ENCODE data around the gene DPY19L3.
"Not testable (repeated sequence)": the region's sequence is repeated elsewhere in the genome, so short reads cannot be mapped to it uniquely, and the experiment has no call there.

The DPY19L3 gene

DNA sequence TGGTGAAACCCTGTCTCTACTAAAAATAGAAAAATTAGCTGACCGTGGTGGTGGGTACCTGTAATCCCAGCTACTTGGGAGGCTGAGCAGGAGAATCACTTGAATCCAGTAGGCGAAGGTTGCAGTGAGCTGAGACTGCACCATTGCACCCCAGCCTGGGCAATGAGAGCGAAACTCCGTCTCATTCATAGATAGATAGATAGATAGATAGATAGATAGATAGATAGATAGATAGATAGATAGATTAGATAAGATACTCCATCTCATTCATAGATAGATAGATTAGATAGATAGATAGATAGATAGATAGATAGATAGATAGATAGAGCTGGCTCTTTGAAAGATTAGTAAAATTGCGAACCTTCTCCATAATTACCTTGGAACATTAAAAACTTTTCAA is 42.0 kb downstream of the DPY19L3 start:
- not testable (repeated sequence) for DNase-seq

DNA sequence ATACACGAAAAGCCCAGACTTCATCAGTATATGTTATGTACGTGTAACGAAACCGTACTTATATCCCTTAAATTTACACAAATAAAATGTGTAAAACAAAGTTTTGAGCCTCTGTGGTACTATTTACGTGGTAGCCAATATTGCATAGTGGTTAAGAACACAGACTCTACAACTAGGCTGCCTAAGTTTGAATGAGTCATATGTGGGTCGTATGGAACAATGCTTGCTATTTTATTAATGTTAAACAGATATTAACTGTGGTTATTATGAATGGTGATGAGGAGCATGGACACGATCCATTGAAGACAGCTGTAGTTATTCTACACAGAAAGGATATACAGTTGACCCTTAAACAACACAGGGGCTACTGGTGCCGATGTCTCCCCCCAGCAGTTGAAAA is 42.5 kb downstream of the DPY19L3 start:
- DNase-seq = no peak

DNA sequence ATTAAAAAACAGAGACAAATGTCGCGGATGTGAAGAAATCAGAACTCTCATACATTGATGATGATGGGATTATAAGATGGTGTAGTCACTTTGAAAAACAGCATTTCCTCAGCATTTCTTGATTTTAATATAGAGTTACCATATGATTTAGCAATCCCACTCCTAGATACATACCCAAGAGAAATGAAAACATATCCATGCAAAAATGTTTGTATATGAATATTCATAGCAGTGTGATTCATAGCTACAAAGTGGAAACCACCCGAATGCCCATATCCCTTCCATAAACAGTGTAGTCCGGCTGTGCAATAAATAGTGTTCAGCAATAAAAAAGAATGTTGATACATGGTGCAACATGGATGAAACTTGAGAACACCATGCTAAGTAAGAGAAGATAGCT is 44.6 kb downstream of the DPY19L3 start:
- DNase-seq = no peak

DNA sequence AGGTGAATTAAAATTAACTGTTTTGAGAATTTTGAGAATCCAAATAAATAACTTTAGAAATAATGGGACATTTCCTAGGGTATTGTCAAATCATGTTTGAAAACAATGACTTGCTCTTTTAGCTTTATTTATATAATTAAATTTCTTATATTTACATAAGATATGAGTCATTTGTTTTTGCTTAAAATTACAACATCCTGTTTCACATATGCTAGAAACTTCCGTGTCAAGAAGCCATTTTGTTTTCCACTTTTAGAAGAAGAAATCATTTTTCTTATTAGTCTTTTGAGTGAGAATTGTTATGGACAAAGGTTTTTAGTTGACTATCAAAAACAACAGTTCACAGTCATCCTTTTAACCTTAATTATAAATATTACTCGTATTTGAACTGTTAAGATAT is 48.2 kb downstream of the DPY19L3 start:
- DNase-seq = no peak

DNA sequence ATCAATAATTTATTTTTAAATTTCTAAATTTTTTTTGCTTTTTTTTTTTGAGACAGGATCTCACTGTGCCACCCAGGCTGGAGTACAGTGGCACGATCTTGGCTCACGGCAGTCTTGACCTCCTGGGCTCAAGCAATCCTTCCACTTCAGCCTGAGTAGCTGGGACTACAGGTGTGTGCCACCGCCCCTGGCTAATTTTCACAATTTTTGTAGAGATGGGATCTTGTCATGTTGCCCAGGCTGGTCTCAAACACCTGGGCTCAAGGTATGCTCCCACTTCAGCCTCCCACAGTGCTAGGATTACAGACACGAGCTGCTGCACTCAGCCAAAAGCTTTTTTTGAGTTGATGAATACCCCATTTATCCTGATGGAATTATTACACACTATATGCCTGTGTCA is 50.8 kb downstream of the DPY19L3 start:
- DNase-seq = no peak

DNA sequence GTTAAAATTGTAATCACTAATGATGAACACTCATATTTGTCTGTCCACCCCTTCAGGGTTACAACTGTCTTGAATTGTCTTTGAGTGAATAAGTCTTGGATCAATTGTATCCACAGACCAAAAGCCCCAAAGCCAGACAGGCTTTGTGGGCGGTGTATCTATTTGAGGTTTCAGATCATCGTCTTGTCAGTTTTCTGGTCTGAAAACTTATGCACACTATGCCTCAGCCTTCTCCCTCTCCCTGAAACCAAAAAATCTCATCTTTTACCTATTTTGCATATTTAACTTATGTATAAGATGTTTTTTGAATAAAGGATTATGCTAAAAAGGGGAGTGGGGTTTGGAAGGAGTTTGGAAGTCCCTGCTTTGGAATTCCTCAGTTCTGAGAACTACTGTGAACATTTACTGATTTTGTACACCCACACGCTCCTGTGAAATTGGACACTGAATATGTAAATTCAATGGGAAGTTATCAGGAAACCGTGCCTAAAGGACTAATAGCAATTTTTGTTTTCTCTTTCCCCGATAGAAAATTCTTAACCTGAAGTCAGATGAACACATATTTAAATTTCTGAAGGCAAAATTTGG is 52.1 kb downstream of the DPY19L3 start:
- no peak for DNase-seq

DNA sequence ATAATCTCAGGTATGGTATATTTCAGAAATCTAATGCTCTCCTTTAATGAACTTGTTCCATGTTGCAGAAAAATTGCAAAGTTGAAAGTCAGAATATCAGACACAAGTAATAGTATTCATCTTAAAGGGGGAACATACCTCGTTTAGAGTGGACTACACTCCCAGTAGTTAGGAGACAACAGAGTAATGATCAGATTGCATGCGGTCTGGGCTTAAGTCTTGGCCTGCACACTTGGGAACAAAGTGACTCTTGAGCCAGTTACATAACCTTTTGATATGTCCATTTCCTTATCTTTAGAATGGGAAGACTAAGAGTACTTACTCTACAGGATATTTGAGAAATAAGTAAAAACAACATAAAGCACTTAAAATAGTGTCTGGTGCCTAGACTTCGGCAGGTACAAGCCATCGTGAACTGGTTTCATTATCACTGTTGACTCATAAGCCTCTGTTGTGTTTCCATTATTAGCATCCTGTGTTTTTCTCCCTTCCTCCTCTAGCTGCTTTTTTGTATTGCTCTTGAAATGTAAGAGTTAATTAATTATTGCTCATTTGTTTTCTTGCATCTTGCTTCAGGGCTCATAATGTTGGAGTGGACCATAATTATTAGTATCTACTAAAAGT is 53.0 kb downstream of the DPY19L3 start:
- DNase-seq = no peak

DNA sequence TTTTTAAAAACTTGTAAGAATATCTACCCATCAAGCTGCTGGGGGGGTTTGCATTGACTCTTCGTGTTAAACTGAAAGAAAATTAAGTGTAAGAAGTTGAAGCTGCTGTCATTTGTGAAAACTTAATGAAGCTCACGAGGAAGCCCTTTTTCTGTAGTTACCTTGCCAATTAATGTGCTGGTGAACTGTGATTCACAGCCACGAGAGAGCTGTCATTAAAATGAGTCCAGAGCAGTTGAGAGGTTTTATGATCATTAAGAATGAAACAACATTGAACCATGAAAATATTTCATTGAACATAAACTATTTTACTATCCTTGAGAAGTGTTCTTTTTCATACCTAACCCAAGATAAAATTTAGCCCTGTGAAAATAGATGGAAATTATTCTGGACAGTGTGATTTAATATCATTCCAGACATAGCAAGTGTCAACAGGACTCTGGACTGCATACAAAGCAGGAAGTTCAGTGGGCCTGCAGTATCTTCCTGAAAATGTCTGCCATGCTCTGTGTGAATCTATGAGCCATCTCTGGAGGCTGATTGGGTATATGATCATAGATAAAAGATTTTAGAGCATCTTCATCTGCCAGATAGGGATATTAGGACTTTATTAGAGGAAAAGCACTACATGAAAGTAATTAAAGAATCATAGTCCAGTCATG is 53.8 kb downstream of the DPY19L3 start:
- DNase-seq = no peak

DNA sequence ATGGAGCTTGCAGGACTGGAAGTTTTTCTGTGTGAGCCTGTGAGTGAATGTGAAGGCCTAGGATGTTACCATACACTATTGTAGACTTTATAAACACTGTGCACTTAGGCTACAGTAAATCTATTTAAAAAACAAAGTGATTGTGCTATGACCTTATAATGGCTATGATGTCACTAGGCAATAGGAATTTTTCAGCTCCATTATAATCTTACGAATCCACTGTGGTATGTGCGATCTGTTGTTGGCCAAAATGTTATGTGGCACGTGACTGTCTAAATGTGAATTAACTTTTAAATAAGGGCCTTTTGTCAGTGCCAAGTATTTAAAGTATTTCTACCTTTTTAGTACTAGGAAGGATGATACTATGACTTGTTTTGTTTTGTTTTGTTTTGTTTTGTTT is 54.9 kb downstream of the DPY19L3 start:
- DNase-seq = no peak

DNA sequence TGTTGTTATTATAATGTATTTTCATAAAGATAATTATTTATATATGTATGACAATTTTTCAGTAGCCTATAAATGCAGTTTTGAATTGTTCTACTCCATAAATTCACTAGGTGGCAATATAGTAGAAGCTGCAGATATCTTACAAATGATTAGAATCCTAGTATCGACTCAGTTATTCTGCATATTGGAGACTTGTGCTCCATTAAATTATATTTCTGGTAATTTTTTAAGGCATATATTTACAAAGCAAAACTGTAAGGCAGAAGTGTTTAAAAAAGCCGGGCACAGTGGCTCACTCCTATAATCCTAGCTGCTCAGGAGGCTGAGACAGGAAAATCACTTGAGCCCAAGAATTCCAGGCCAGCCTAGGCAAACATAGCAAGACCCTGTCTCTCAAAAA is 58.7 kb downstream of the DPY19L3 start:
- no peak for DNase-seq

DNA sequence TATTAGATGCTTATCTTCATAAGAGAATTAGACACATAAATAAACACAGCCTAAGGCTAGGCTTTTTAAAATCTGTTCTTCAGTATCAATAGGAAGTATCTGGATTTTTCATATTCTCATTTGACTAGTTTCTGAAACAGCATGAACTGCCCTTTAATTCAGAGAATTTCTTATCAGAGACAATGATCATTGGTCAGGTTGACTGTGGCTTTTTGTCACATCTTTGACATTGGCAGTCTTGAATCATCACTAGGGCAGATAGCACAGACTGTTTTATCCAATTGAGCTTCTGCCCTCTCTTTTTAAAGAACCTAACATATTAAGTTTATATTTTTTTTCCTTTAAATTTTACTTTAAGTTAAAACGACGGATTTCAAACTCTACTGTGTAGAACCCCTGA is 59.6 kb downstream of the DPY19L3 start:
- no peak for DNase-seq

DNA sequence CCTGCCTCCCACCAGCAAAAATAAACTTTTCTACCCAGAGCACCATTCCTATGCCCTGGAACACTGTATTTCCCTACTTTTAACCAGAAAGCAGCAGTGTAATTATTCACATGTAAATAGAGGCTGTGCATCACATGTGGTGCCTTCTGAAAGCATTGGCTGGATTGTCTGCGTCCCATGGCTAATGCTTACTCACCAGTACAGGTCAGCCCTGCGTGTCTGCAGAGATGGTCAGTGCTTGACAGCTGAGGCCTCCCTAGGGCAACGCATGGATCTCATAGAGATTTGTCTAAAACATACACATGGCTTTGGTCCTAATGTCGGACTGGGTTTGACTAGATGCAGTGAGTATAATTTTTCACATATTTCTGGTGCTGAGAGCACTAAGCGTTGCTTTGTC is 64.2 kb downstream of the DPY19L3 start:
- DNase-seq = no peak

DNA sequence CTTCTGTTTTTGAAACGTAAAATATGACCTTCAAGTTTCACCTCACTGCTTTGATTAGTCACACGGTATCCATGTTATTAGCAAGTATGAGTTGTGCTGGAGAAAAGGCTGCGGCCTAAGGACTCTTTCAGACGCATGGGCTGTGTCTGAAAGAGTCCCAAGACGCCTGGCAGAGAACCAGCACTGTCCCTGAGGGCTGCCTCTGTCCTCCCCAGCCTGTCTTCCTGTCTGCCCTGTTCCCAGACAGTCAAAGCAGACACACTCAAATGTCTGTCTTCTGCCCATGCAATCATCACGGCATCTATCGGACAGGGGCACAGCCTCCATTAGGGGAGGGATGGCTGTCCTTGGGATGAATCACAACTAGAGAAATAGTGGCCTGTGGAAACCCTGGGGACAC is 65.5 kb downstream of the DPY19L3 start:
- DNase-seq = no peak

DNA sequence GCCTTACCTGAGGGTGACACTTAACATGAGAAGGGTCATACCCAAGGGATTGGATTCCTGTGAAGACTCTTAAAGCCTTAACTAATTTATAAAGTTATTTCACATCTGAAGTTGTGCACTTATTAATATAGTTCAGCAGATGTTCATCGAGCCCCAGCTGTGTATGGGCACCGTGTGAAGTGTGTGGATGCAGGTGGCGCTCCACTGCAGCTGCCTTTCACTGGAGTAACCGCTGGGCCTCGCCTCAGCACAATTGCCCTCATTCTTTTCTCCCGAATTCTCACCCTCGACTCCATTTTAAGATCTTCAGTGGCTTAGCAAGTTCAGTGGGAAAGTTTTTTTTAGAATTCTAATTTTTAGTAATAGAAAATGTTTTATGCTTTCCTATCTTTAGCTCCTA is 66.2 kb downstream of the DPY19L3 start:
- no peak for DNase-seq

DNA sequence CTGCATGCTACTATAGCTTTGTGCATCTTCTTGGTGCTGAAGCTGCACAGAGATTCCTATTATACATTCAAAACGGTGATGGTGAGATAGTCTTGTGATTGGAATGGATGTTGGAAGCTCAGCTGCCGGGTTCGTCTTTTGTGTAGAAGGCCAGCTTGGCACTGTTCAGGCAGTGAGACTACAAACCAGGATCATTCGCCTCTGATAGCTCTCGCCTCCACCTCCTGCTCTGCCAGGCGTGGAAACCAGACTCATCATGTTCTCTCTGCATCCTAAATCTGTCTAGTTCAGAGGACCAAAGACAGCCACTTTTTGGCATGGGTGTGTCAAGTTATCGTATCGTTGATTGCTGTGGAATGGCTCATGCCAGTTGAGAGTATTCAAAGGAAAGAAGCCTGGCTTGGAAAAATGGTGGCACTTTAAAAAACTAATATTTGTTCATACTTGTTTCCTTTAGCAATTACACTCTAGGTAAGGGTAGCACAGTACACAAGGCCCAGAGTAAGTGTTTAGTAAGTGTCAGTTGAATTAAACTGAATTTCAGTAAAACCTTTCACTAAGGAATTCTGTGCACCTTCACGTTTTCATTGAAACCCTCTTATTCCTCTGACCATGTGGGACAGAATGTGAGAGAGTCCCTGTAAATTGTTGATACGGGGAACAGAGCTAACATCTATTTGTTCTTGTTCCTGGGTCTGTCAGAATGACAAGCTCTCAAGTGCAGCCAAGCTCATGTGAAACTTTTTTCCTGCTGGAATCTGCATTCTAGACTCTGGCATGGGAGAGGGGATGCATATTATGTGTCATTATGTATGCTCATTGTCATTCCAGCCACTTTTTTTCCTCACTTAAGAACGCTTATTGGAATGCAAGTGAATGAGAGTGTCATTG is 69.8 kb downstream of the DPY19L3 start:
- DNase-seq = no peak

DNA sequence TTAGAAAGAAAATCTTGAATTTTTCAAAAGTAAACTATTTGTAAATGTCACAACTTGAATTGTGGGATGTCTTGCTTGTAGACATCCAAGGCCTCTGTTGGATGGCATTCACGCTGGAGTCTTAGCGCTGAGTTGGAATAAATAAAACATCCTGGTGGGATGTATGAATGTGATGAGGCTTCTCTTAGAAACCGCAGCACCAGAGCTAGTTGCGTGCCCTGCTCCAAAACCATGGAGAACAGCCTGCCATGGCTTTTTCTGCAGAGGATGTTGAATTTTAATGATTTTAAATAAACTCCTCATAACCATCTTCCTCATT is 70.4 kb downstream of the DPY19L3 start:
- DNase-seq = no peak

DNA sequence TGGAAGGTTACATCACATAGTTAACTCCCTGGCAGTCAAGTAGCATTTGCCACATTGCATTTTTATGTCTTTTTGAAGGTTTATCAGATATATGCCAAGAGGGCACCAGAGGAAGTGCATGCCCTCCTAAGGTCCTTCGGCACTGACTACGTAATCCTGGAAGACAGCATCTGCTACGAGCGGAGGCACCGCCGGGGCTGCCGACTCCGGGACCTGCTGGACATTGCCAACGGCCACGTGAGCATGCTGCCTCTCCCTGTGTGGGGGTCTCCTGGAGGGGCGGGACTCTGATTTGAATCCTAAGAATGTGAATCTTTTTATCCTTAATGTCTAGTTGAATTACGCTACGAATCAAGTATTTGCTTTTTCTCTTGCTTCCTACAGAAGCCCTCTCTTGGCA is 74.8 kb downstream of the DPY19L3 start:
- no peak for DNase-seq

DNA sequence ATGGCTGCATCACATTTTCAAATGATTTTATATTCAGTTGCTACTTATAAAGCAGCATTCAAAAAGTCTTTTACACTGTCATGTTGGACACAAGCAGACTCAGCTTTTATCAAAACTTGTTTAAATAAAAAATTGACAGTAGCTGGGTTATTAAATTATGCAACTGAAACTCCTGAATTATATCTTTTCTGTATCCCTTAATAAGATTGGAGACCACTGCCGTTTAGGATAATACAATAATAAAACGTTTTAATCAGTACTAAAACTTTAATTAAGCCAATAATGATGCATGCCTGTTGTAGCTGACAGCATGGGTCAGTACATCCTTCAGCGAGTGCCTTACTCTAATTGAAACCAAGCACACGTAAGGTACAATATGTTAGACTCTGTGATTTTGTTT is 78.0 kb downstream of the DPY19L3 start:
- DNase-seq = no peak

DNA sequence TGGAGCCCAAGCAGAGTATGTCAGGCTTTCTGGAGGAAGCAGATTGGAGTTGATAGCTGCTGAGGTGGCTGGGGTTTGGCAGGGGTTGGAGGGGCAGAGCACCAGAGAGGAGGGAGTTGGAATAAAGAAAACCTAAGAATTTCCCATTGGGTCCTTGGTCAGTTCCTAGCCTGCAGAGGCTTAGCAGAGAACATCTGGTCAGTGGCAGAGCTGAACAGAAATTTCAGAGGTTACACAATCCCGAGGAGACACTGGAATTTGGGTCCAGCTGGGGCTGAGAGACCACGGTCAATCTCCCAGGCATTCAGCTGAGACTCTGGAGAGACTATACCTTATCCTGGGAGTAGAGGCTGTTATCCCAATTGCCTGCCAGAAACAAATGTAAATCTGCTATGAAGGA is 84.4 kb downstream of the DPY19L3 start:
- DNase-seq = no peak

DNA sequence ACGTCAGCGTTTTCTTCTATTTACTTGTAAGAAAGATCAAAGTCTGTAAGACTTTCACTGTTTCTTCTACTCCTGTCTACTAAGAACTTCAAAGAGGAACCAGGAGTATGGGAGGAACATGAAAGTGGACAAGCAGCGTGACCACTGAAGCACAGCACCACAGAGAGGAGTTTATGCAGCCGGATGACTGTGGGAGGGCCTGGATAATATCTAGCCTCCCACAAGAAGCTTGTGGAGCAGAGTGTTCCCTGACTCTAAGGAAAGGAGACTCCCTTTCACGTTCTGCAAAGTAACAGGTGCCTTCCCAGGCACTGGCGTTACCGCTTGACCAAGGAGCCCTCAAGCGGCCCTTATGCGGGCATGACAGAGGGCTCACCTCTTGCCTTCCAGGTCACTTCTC is 91.8 kb downstream of the DPY19L3 start:
- no peak for DNase-seq

DNA sequence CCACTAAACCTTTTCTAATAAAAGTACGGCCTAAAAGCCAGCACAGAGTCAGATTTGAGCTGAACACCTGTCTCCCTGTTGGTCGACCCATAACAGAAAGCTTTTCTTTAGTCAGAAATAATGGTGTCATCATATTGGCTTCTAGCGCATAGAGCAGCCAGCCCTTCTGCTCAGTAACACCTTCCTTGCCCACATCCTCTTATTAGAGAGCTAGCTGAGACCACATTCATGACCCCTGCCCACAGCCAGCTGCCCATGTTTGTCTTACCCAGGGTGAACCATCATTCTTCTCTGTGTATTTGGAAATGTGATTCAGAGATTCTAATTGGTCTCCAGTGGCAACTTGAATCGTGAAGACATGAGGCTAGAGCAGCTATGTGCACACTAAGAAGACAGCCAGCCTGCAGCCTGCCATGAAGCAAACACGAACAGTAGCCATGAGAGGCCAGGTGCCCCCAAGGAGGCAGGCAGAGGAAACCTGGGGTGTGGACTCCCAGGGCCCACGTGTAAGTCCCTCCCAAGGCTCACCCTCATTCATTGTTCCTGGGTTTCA is 93.2 kb downstream of the DPY19L3 start:
- no peak for DNase-seq

DNA sequence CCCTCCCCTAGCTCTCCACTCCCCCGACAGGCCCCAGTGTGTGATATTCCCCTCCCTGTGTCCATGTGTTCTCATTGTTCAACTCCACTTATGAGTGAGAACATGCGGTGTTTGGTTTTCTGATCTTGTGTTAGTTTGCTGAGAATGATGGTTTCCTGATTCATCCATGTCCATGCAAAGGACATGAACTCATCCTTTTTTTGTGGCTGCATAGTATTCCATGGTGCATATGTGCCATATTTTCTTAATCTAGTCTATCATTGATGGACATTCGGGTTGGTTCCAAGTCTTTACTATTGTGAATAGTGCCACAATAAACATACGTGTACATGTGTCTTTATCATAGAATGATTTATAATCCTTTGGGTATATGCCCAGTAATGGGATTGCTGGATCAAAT is 106.9 kb downstream of the DPY19L3 start:
- not testable (repeated sequence) for DNase-seq

DNA sequence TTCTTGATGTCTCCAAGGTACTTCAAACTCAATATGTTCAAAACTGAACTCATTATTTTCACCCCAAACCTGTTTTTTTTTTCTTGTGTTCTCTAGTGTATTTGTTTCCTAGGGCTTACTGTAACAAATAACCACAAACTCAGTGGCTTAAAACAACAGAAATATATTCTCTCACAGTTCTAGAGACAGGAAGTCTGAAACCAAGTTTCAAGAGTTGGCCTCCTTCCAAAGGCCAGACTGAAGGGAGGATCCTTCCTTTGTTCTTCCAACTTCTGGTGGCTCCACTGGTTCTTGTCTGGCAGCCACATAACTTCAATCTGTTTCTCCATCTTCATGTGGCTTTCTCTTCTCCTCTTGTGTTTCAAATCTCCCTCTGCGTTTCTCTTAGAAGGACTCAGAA is 113.5 kb downstream of the DPY19L3 start:
- DNase-seq = no peak
